Measurements from ENCODE around the gene RAI1. TPM values are rescaled to one million over a fixed set of nuclear protein-coding genes. Genes with fewer than 3 reads are reported as not detected.

The RAI1 gene
- total and polyA plus RNA-seq, 2 of the 8 experiments (the other 6 are each of a cell fraction or from before 2014, with no cell fraction given): 0.39 to 1.2 TPM

GRCh38 chr17:17708816-17709215 is 27.6 kb downstream of the RAI1 start:
- no peak overlapping the region for H4K91ac ChIP-seq (replicated peaks; ENCODE audit: insufficient read length, low read length)
- no peak overlapping the region for H3K27ac ChIP-seq (ENCODE audit: low read depth, low read length)
- FAIRE-seq: no peak
- H3K36me3 ChIP-seq (ENCODE audit: control insufficient read depth in 2 of 4, insufficient read depth in 4 of 4, low read length in 3 of 4): no peaks in the 10 kb centered on the region
- no peak overlapping the region for H2BK5ac ChIP-seq (ENCODE audit: low read depth, low read length)
- no peak overlapping the region; the same call in 1 of the 2 replicates for H2BK12ac ChIP-seq (ENCODE audit: low read depth, low read length)
- H2AK5ac ChIP-seq (ENCODE audit: low read depth, low read length): no peak overlapping the region; the same call in 1 of the 2 replicates
- peaks cover 13 to 58% (median 42%) of the 10 kb centered on the region in 4 experiments for H3K27me3 ChIP-seq (replicated peaks in 1 of 4; ENCODE audit: control insufficient read depth in 3 of 4, extremely low read depth in 1 of 4, insufficient read depth in 3 of 4, low read length in 3 of 4)
- H3K4me1 ChIP-seq (replicated peaks in 1 of 4; ENCODE audit: control insufficient read depth in 3 of 4, insufficient read depth in 4 of 4, low read length in 3 of 4): peaks cover 13 to 31% (median 17%) of the 10 kb centered on the region in 4 experiments
- no peak overlapping the region for H4K8ac ChIP-seq (ENCODE audit: extremely low read depth, insufficient read depth, low read length)
- 95% methylated on average over 9 of the region's 9 CpGs; no CpG with 5 or more reads in 1 of the 2 experiments for WGBS, 2 experiments (ENCODE audit: extremely low coverage in 1 of 2, insufficient coverage in 1 of 2, insufficient read length in 1 of 2, insufficient replicate concordance in 2 of 2, low coverage in 1 of 2, low lambda C conversion rate in 2 of 2, missing lambda C conversion rate in 1 of 2)
- no peak overlapping the region for H3K18ac ChIP-seq (ENCODE audit: extremely low read depth, low read length)
- no peak overlapping the region for H4K5ac ChIP-seq (ENCODE audit: insufficient read length, low read depth, low read length)
- no peaks in the 10 kb centered on the region for H3K79me2 ChIP-seq (ENCODE audit: control insufficient read depth in 1 of 2, insufficient read depth in 2 of 2, low read length in 2 of 2)
- ChIA-PET POLR2A (ENCODE audit: partially characterized antibody) (interaction anchor here (0.6 to 1.2 kb wide), 2 partner anchors 20 to 71 kb away, joined by 3 to 4 read pairs; no protein-coding TSS in a partner anchor), CTCF (ENCODE audit: partially characterized antibody) (interaction anchor here (0.7 to 4.4 kb wide), 8 partner anchors 9 to 72 kb away, joined by 3 to 23 read pairs (median 6); no protein-coding TSS in a partner anchor)
- H2BK20ac ChIP-seq (ENCODE audit: low read length): no peak overlapping the region
- no peak overlapping the region for H3K4me2 ChIP-seq (ENCODE audit: insufficient read depth in 1 of 2, low read depth in 2 of 2, low read length in 2 of 2)
- DNase-seq (ENCODE audit: low read depth in 1 of 2, low spot score in 2 of 2): no peak
- H2AFZ ChIP-seq (ENCODE audit: low read length): no peak overlapping the region
- H3K23ac ChIP-seq (ENCODE audit: insufficient read length): no peak overlapping the region
- H3K9ac ChIP-seq (replicated peaks in 1 of 4; ENCODE audit: extremely low read depth in 1 of 4, low read depth in 3 of 4, low read length in 3 of 4): no peak overlapping the region
- no peaks in the 10 kb centered on the region for H3K79me1 ChIP-seq (ENCODE audit: low read depth, low read length)
- H3K56ac ChIP-seq (replicated peaks; ENCODE audit: insufficient read length, low read depth, low read length): no peak overlapping the region
- no peak overlapping the region for H3K4me3 ChIP-seq (ENCODE audit: extremely low read depth in 1 of 4, insufficient read depth in 2 of 4, low read depth in 3 of 4, low read length in 4 of 4)
- H3K9me3 ChIP-seq (ENCODE audit: insufficient read depth in 2 of 2, low read depth in 1 of 2, low read length in 1 of 2): no peaks in the 10 kb centered on the region
- peaks cover 4 to 12% of the 10 kb centered on the region in 2 experiments for H4K20me1 ChIP-seq (replicated peaks in 1 of 2; ENCODE audit: control insufficient read depth in 1 of 2, insufficient read depth in 2 of 2, low read length in 2 of 2)
- H2BK120ac ChIP-seq (replicated peaks; ENCODE audit: low read depth, low read length): no peak overlapping the region
- no peak overlapping the region for H2BK15ac ChIP-seq (ENCODE audit: low read length)
- H3K4ac ChIP-seq (replicated peaks; ENCODE audit: insufficient read length, low read depth, low read length): no peak overlapping the region
- H3K23me2 ChIP-seq (ENCODE audit: low read depth, low read length): no peaks in the 10 kb centered on the region
- H3K14ac ChIP-seq (ENCODE audit: insufficient read length): no peak overlapping the region
- TF ChIP-seq RAD21 (IDR thresholded peaks at IDR 0.05 in 1 of 2, conservative IDR thresholded peaks at IDR 0.05 in 1 of 2; ENCODE audit: low read depth in 2 of 2, low read length in 2 of 2) (no peak), TCF12 (IDR thresholded peaks at IDR 0.05; ENCODE audit: low read depth, low read length) (no peak), CBX8 (IDR thresholded peaks at IDR 0.05; ENCODE audit: borderline replicate concordance, low read depth, low read length) (no peak), CBX5 (IDR thresholded peaks at IDR 0.05; ENCODE audit: low read depth, low read length) (no peak), KDM5A (IDR thresholded peaks at IDR 0.05; ENCODE audit: low read length) (no peak), POLR2AphosphoS5 (IDR thresholded peaks at IDR 0.05; ENCODE audit: low read depth, low read length) (no peak), POU5F1 (IDR thresholded peaks at IDR 0.05; ENCODE audit: low read depth, low read length) (no peak), TBP (IDR thresholded peaks at IDR 0.05; ENCODE audit: low read depth, low read length) (no peak), CREB1 (IDR thresholded peaks at IDR 0.05) (no peak), EP300 (IDR thresholded peaks at IDR 0.05; ENCODE audit: borderline replicate concordance in 1 of 2, low read depth in 2 of 2, low read length in 2 of 2) (no peak), NRF1 (IDR thresholded peaks at IDR 0.05; ENCODE audit: low read depth, low read length) (no peak), ATF2 (IDR thresholded peaks at IDR 0.05; ENCODE audit: low read length) (no peak), SUZ12 (IDR thresholded peaks at IDR 0.05; ENCODE audit: low read length) (no peak)

Measured in H1 (cell line).